ENCODE results near the gene FRRS1. TPM values are rescaled to one million over a fixed set of nuclear protein-coding genes. Genes with fewer than 3 reads are reported as not detected.

FRRS1 gene
- total and polyA plus RNA-seq, 2 of the 4 experiments (the other 2 are of a cell fraction) = 3.8 to 23.5 TPM

DNA sequence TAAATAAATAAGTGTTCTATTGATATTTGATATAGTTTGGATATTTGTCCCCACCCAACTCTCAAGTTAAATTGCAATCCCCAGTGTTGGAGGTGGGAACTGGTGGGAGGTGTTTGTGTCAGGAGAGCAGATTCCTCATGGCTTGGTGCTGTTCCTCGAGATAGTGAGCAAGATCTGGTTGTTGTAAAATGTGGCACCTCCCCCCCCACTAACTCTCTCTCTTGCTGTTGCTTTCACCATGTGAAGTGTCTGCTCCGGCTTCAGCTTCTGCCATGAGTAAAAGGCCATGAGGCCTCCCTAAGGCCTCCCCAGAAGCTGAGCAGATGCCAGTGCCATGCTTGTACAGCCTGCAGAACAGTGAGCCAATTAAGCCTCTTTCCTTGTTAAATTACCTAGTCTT is 20.8 kb downstream of the FRRS1 start:
- no peaks in the 10 kb centered on the region for H3K27me3 ChIP-seq (ENCODE audit: control insufficient read depth, insufficient read depth, low read length)
- H2BK5ac ChIP-seq (ENCODE audit: low read depth, low read length, poor library complexity, severe bottlenecking) = no peak overlapping the region
- 0 out of 2 replicates have a peak, but pooled peaks cover 2% of the 10 kb centered on the region for H3K36me3 ChIP-seq (ENCODE audit: control insufficient read depth, insufficient read depth, low read length)
- no peak overlapping the region for H3K9ac ChIP-seq (ENCODE audit: low read depth, low read length)
- H3K4me1 ChIP-seq (ENCODE audit: control insufficient read depth, insufficient read depth, low read length) = no peaks in the 10 kb centered on the region
- H4K5ac ChIP-seq (ENCODE audit: low read depth, low read length) = no peak overlapping the region
- no peak overlapping the region for H3K14ac ChIP-seq (replicated peaks; ENCODE audit: low read depth, low read length)
- no peak overlapping the region for H3K4me2 ChIP-seq (ENCODE audit: low read depth, low read length)
- H3K4me3 ChIP-seq (ENCODE audit: insufficient read depth, low read depth, low read length) = no peak overlapping the region
- CTCF ChIA-PET = no interaction called here
- POLR2A ChIA-PET (ENCODE audit: unreplicated experiment) = no interaction called here
- H3K4ac ChIP-seq (ENCODE audit: low read depth, low read length) = no peak overlapping the region
- H3K9me1 ChIP-seq (ENCODE audit: insufficient read depth, low read length) = no peaks in the 10 kb centered on the region
- H2BK15ac ChIP-seq (ENCODE audit: low read depth, low read length) = no peak overlapping the region
- no peak overlapping the region for H2BK120ac ChIP-seq (ENCODE audit: low read depth, low read length)
- no peak overlapping the region for H3K23ac ChIP-seq (ENCODE audit: low read depth, low read length)
- no peak overlapping the region for H3K27ac ChIP-seq (ENCODE audit: insufficient read depth, low read length)
- no peak overlapping the region for H2AK5ac ChIP-seq (ENCODE audit: low read depth, low read length)
- H2AFZ ChIP-seq (replicated peaks; ENCODE audit: low read length, poor library complexity) = no peak overlapping the region
- no peaks in the 10 kb centered on the region; a peak in 1 of 4 replicates for H3K79me1 ChIP-seq (ENCODE audit: low read depth in 1 of 2, low read length in 2 of 2)
- no peak overlapping the region for H4K8ac ChIP-seq (ENCODE audit: low read depth in 2 of 2, low read length in 2 of 2)
- no peak overlapping the region for H2BK20ac ChIP-seq (ENCODE audit: low read depth, low read length)
- no peaks in the 10 kb centered on the region for H4K20me1 ChIP-seq (ENCODE audit: insufficient read depth, low read length)
- dilution Hi-C loops (cut with HindIII; ENCODE audit: low sequenced_read_pairs, unreplicated experiment) = no loop called here
- no peak overlapping the region for H3K18ac ChIP-seq (ENCODE audit: low read depth, low read length)
- BruUV-seq (replicated peaks) = no TSS peak
- DNase-seq = no peak
- ATAC-seq (ENCODE audit: low read depth) = no peak
- H3K9me3 ChIP-seq (ENCODE audit: control insufficient read depth, insufficient read depth, low read length) = no peaks in the 10 kb centered on the region
- WGBS, 2 experiments (ENCODE audit: extremely low coverage in 2 of 2, insufficient read length in 1 of 2) = no CpG with 5 or more reads among the region's 2 CpGs
- H2AK9ac ChIP-seq (replicated peaks; ENCODE audit: low read depth, low read length, poor library complexity) = no peak overlapping the region
- no peak for TF ChIP-seq CTCF (conservative IDR thresholded peaks at IDR 0.05; ENCODE audit: low read depth, low read length)
- no peak for TF ChIP-seq BHLHE40 (IDR thresholded peaks at IDR 0.05; ENCODE audit: low read depth, low read length)
- no peak for TF ChIP-seq SMC3 (IDR thresholded peaks at IDR 0.05; ENCODE audit: low read depth, low read length)
- TF ChIP-seq CEBPB (IDR thresholded peaks at IDR 0.05; ENCODE audit: low read depth, low read length) = no peak
- TF ChIP-seq FOS (IDR thresholded peaks at IDR 0.05; ENCODE audit: low read depth, low read length) = no peak
- TF ChIP-seq MAFK (IDR thresholded peaks at IDR 0.05; ENCODE audit: low read depth, low read length) = no peak
- TF ChIP-seq RAD21 (IDR thresholded peaks at IDR 0.05; ENCODE audit: low read length) = no peak
- TF ChIP-seq RCOR1 (IDR thresholded peaks at IDR 0.05; ENCODE audit: insufficient replicate concordance, low read length) = no peak
- TF ChIP-seq RFX5 (IDR thresholded peaks at IDR 0.05; ENCODE audit: low read depth, low read length) = no peak
- no peak for TF ChIP-seq MXI1 (IDR thresholded peaks at IDR 0.05; ENCODE audit: borderline replicate concordance, low read depth, low read length)
- intact Hi-C loops (cut with micrococcal nuclease) = no loop called here
- no peak overlapping the region for H4K91ac ChIP-seq (ENCODE audit: insufficient read depth, low read depth, low read length)
- in situ Hi-C loops (cut with MboI; ENCODE audit: low sequenced_read_pairs) = no loop called here
- no peak overlapping the region for H3K56ac ChIP-seq (ENCODE audit: extremely low read depth, insufficient read depth, low read length)

All from IMR-90 (cell line).